ENCODE data around the gene COG4.
"Not testable (repeated sequence)": the region's sequence is repeated elsewhere in the genome, so short reads cannot be mapped to it uniquely, and the experiment has no call there.

The COG4 gene

DNA sequence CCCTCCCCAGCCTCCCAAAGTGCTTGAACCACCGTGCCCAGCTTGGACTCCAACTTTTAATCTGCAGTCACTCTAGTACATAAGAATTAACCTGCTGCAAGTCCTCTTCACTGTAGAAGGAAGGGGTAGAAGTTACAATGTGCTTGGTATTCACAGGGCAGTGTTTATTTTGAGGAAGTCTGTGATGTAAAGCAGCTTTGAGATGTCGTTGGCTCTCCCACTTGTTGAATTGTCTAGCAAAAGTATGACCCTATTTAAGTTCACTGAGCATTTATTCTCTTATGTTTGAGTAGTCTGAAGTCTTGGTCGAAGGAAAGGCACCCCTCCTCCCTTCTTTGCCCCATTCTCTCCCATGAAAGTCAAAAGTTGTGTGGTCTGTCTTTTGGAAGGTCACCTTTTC is 28.4 kb upstream of the COG4 start:
- TF ChIP-seq, protein P1, sequence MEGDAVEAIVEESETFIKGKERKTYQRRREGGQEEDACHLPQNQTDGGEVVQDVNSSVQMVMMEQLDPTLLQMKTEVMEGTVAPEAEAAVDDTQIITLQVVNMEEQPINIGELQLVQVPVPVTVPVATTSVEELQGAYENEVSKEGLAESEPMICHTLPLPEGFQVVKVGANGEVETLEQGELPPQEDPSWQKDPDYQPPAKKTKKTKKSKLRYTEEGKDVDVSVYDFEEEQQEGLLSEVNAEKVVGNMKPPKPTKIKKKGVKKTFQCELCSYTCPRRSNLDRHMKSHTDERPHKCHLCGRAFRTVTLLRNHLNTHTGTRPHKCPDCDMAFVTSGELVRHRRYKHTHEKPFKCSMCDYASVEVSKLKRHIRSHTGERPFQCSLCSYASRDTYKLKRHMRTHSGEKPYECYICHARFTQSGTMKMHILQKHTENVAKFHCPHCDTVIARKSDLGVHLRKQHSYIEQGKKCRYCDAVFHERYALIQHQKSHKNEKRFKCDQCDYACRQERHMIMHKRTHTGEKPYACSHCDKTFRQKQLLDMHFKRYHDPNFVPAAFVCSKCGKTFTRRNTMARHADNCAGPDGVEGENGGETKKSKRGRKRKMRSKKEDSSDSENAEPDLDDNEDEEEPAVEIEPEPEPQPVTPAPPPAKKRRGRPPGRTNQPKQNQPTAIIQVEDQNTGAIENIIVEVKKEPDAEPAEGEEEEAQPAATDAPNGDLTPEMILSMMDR (IDR thresholded peaks at IDR 0.05; ENCODE audit: control insufficient read depth, extremely low read depth, insufficient read depth) = no peak
- H3K4me3 ChIP-seq (ENCODE audit: low read depth, low read length) = no peak overlapping the region
- no peak for DNase-seq (ENCODE audit: low read depth)

DNA sequence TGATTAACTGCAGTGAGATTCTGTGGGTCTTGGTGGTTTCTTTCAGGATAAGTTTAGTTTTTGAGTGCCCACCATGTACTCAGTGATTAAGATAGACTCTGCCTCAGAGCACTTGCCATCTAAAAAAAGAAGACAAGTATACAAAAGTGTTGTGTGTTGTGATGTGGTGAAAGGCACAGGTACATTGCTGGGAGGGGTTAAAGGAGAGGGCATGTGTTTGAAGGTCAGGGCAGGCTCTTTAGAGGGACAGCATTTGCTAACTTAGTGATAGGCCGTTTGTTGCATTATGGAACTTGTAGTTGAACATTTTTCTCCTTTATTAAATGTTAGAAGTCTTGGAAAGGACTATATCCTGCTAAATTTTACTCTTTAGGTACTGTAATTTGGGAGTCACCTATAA is 26.7 kb upstream of the COG4 start:
- TF ChIP-seq, protein P1 (IDR thresholded peaks at IDR 0.05; ENCODE audit: control insufficient read depth, extremely low read depth, insufficient read depth) = no peak
- H3K4me3 ChIP-seq (ENCODE audit: low read depth, low read length) = no peak overlapping the region
- no peak for DNase-seq (ENCODE audit: low read depth)

DNA sequence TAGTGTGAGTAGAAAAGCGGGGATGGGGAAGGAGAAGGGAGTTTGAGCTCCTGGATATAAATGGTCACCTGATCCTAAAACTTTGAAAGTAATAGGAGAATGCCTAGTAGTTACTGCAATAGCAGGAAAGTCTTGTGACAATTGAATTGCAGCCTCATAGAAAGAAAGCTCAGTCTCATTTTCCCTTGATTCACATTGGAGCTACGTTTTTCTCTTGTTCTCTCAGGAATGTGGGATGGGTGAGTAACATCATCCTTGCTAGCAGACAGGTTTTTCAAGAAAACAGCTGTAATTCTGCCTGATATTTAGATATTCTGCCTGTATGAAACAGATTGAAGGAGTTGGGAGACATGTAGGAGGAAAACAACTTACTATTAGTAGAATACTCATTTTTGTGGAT is 25.6 kb upstream of the COG4 start:
- no peak overlapping the region for H3K4me3 ChIP-seq (ENCODE audit: low read depth, low read length)
- DNase-seq (ENCODE audit: low read depth) = no peak
- TF ChIP-seq, protein P1 (IDR thresholded peaks at IDR 0.05; ENCODE audit: control insufficient read depth, extremely low read depth, insufficient read depth) = no peak

DNA sequence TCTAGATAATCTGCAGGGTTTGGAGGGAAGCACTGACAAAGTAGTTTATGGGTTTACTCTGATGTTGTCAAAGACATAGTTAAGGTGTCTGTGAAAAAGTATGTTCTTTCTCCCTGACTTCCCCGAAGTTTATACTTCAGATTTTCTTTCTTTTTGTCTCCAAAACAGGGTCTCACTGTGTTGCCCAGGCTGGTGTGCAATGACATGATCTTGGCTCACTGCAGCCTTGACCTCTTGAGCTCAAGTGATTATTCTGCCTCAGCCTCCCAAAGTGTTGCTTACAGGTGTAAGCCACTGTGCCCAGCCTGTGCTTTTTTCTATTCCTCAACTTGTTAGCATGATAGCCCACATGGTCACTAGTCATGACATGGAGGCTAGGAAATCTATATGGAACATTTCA is 21.2 kb upstream of the COG4 start:
- H3K4me3 ChIP-seq (ENCODE audit: low read depth, low read length) = no peak overlapping the region
- TF ChIP-seq, protein P1 (IDR thresholded peaks at IDR 0.05; ENCODE audit: control insufficient read depth, extremely low read depth, insufficient read depth) = no peak
- no peak for DNase-seq (ENCODE audit: low read depth)

DNA sequence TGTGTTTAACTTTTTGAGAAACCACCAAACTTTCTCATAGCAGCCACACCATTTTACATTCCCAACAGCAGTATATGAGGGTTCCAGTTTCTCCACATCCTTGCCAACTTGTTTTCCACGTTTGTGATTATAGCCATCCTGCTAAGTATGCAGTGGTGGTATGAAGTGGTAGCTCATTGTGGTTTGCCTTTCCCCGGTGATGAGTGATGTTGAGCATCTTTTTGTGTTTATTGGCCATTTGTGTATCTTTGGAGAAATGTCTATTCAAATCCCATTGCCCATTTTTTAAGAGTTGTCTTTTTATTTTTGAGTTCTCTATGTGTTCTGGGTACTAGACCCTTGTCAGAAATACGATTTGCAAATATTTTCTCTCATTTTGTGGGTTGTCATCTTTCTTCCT is 17.6 kb upstream of the COG4 start:
- DNase-seq (ENCODE audit: low read depth) = no peak
- TF ChIP-seq, protein P1 (IDR thresholded peaks at IDR 0.05; ENCODE audit: control insufficient read depth, extremely low read depth, insufficient read depth) = no peak
- H3K4me3 ChIP-seq (ENCODE audit: low read depth, low read length) = no peak overlapping the region

DNA sequence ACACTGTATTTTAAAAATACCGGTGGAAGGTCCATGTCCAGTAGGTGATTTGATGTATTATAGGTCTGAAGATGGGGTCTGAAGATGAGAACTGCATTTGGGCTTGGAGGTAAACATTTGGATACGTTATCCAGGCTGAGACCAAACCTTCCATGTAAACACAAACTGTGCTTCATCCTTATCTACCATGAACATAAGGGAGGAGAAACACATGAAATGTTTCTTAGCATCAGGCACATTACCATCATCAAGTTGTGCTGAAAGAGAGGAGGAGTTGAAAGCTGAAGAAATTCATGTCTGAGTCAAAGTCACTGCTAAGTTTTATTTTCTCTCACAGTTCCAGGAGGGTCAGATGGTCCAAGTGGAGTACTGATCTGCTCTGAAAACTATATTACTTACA is 11.6 kb upstream of the COG4 start:
- no peak overlapping the region for H3K4me3 ChIP-seq (ENCODE audit: low read depth, low read length)
- DNase-seq (ENCODE audit: low read depth) = no peak
- TF ChIP-seq, protein P1 (IDR thresholded peaks at IDR 0.05; ENCODE audit: control insufficient read depth, extremely low read depth, insufficient read depth) = no peak

DNA sequence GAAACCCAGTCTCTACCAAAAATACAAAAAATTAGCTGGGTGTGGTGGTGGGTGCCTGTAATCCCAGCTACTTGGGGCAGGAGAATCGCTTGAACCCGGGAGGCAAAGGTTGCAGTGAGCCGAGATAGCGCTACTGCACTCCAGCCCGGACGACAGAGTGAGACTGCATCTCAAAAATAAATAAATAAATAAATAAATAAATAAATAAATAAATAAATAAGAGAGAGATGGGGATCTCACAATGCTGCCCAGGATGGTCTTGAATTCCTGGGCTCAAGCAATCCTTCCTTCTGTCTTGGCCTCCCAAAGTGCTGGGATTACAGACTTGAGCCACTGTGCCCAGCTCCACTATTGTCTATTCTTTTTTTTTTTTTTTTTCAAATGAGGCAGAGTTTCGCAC is 6.6 kb upstream of the COG4 start:
- not testable (repeated sequence) for H3K4me3 ChIP-seq (ENCODE audit: low read depth, low read length); DNase-seq (ENCODE audit: low read depth)

Measured in LNCaP clone FGC (cell line).